ENCODE measurements around the gene KERA.

KERA gene

GRCh38 chr12:91074851-91075250, 17.0 kb upstream of the KERA start:
- in situ Hi-C loops (cut with HindIII; ENCODE audit: low sequenced_read_pairs), result no loop called here

DNA sequence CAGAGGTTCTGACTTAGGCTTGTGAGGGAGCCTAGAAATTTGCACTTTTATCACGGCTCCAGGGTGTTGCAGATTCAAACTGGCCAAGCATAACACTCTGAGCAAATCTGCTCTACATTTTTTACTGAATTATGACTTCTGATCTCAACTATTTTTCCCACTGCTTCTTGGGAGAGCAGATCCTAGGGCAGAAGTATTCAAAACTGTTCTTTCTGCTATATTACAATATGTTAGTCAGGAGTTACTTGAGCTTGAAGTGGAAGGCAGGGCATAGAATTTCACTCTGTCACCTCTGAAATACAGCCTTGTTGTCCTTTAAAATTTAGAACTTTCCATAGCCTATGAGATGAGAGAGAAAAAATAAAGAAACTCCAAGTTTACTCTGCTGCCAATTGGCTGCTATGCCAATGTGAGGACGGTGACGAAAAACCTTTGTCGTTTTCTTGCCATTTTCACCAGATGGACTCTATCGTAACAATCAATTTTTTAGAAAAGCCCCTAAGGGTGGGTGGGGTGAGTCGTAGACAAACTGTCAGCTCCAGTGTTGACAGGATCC, 16.4 kb upstream of the KERA start:
- in situ Hi-C loops (cut with HindIII; ENCODE audit: low sequenced_read_pairs), result no loop called here

DNA sequence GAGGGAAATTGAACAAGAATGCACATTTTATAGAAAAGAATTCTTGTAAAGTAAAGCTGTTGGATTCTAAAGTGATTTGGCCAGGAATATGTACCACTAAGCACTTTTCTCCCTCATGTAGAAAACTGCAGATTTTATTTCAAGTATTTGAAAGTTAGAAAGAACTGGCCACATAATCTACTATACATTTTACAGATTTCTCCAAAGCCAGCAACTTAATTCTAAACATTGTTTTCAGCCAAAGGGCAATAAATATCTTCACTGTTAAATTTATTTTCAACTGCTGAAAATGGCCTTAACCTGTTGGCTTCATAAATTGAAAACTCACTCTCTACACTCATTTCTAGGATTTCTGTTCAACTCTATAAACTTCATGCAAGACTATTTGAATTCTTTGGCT, 15.6 kb upstream of the KERA start:
- in situ Hi-C loops (cut with HindIII; ENCODE audit: low sequenced_read_pairs), result no loop called here

- in situ Hi-C loops (cut with HindIII; ENCODE audit: low sequenced_read_pairs), result no loop called here
These were observed 15.1 kb upstream of the KERA start for GRCh38 chr12:91072931-91073330.

DNA sequence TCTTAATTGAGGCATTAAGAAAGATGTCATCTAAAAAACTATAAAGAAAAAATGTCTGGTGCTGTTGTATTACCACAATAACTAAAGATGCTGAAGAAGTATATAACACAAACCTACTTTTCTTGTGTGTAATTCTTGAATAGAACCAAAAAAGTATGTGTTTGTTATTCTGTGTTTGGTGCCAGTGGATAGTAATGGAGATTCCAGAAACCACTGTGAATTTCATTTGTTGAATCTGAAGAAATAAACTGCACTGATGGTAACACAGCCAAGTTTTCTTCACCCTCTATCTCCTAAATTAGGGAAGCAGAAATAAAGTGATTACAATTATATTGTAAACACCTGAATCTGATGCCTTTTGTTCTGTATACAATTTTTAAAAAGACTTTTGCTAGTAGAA, 13.1 kb upstream of the KERA start:
- in situ Hi-C loops (cut with HindIII; ENCODE audit: low sequenced_read_pairs), result no loop called here

DNA sequence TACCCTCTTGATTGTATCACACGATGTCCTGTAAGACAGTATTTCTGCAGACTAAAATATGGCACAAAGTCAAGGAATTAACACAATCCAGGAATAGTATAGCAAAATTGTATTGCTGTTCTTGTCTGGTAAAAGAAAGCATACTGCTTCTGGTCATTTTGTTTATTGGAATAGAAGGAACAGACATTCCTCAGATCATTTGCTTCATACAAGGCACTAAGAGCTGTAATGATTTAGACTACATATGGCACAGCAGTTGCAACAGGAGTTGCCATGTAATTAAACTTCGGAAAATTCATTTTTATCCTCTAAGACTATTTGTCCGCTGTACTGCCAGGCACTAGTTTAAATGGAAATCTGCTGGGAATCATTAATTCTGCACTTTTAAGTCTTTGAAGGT, 7.6 kb upstream of the KERA start:
- in situ Hi-C loops (cut with HindIII; ENCODE audit: low sequenced_read_pairs), result no loop called here

DNA sequence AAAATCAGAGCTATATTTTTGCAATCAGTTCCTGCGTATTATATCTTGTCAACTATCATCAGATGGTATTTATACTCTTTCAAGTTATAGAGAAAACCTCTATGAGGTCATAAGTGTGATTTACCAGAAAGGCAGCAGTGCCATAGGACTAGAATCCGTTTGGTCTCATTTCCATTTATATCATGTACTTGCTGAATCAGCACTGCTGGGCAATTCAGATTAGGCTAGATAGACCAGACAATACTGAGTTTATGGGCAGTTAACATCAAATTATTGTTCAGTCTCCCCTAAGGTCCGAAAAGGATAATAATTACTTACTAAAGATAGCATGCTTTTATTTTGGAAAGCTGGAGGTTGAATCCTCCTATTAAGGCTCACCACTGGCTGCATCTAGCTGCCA, 6.8 kb upstream of the KERA start:
- in situ Hi-C loops (cut with HindIII; ENCODE audit: low sequenced_read_pairs), result no loop called here

DNA sequence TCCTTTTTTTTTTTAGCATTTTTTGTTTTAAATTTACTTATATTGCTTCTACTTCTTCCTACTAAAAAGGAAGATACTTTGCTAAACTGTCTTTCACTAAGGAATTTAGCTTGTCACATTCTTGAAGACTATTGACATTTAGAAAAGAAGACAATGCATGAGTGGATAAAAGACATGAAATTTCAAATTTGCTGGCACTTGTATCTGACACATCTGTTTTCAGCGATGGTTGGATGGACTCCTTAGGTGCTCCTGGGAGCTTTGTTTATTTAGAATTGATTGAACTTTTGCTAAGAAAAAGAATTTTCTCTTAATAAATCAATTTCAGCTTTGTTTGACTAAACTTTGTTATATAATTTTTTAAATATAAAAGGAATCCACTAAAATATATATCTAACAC, 3.3 kb upstream of the KERA start:
- in situ Hi-C loops (cut with HindIII; ENCODE audit: low sequenced_read_pairs), result no loop called here

- in situ Hi-C loops (cut with HindIII; ENCODE audit: low sequenced_read_pairs), result no loop called here
These were observed 1.4 kb upstream of the KERA start for GRCh38 chr12:91059211-91059610.

DNA sequence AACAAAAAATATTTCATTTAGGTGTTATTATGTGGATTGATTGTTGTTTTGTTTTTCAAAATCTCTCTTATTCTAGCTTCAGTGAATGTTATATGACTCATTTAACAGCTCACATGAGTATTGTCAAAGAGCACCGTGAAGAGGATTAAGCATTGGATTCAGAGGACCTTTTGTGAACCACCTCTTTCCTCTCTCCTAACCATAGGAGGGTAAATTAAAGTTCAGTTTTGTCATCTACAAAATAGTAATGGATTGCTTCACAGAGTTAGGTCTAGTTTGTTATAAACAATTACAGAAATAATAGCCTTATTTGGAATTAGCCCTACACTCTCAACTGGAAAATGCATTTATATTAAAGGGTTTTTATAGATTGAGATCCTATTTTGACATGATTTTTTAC, 962 bp upstream of the KERA start:
- in situ Hi-C loops (cut with HindIII; ENCODE audit: low sequenced_read_pairs), result no loop called here

GRCh38 chr12:91056488-91056887, 1.3 kb downstream of the KERA start:
- in situ Hi-C loops (cut with HindIII; ENCODE audit: low sequenced_read_pairs), result no loop called here

GRCh38 chr12:91055976-91056375, 1.8 kb downstream of the KERA start:
- in situ Hi-C loops (cut with HindIII; ENCODE audit: low sequenced_read_pairs), result no loop called here

DNA sequence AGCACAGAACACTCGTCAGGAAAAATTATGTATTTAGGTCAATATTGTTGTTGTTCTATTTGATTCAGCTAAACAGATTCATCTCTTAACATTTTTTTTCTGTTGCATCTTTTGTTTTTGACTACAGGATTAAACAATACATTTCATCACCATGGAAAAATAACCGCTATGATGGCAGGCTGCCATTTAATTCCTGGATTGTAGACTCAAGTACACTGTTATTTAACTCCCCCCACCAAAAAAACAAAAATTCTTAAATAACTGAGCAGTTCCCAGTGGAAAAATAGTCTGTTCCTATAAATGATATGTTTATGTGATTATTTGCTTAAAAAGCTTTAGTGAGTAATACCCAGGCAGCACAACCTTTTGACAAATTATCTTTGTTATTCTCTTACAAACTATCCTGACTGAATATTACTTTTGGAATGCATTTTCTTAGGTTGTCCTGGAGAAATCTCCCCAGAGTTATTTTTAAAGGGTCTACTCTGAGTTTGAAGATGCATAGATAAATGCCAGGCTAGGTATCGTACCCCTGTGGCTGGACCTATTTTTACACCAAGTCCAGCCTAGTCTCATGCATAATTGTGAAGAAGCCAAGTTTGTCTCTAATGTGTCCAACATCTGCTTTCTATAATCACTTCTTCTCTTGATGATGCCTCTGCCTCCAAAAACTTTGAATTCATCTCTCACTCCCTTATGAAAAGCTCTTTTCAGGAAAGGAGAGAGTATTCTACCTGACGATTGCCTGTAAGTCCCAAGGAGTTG, 3.7 kb downstream of the KERA start:
- in situ Hi-C loops (cut with HindIII; ENCODE audit: low sequenced_read_pairs), result no loop called here

- in situ Hi-C loops (cut with HindIII; ENCODE audit: low sequenced_read_pairs), result no loop called here
These were observed 5.8 kb downstream of the KERA start for GRCh38 chr12:91052026-91052425.

DNA sequence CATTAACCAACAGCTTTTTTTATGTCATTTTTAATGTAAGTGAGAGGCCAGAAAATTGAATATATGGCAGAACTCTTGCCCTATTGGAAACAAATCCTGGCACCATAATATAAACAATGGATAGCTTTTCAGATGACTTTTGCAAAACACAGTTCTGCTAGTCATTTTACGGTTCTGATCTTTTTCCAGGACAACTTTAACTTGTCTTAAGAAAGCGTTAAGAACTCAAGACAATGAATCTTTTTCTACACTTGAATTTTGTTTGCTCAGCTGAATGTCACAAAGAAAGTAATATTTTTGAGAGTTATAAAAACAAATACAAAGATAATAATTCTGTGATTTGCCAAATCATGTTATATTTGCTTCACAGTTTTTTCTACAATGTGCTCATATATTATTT, 13.2 kb downstream of the KERA start:
- in situ Hi-C loops (cut with HindIII; ENCODE audit: low sequenced_read_pairs), result no loop called here

GRCh38 chr12:91043408-91043807, 14.4 kb downstream of the KERA start:
- in situ Hi-C loops (cut with HindIII; ENCODE audit: low sequenced_read_pairs), result no loop called here

- in situ Hi-C loops (cut with HindIII; ENCODE audit: low sequenced_read_pairs), result no loop called here
These were observed 17.6 kb downstream of the KERA start for GRCh38 chr12:91040096-91040755.

- in situ Hi-C loops (cut with HindIII; ENCODE audit: low sequenced_read_pairs), result no loop called here
These were observed 20.5 kb downstream of the KERA start for GRCh38 chr12:91037276-91037675.

DNA sequence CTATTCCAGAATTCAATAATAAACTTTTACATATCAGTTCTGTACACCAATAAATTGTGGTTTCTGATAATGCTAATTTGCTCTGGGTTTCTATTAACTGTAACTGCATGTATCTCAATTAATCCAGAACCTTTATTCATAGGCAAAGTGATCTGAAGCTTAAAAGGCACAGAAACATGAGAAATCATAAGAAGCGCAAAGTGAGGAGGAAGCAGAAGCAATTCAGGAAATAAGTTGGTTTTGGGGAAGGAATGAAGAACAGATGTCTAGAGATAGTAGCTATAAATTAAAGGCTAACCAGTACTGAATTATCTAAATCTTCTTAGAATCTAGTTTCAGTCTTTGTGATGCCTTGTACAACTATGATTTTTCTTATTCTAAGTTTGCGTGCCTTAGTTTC, 24.6 kb downstream of the KERA start:
- in situ Hi-C loops (cut with HindIII; ENCODE audit: low sequenced_read_pairs), result no loop called here

DNA sequence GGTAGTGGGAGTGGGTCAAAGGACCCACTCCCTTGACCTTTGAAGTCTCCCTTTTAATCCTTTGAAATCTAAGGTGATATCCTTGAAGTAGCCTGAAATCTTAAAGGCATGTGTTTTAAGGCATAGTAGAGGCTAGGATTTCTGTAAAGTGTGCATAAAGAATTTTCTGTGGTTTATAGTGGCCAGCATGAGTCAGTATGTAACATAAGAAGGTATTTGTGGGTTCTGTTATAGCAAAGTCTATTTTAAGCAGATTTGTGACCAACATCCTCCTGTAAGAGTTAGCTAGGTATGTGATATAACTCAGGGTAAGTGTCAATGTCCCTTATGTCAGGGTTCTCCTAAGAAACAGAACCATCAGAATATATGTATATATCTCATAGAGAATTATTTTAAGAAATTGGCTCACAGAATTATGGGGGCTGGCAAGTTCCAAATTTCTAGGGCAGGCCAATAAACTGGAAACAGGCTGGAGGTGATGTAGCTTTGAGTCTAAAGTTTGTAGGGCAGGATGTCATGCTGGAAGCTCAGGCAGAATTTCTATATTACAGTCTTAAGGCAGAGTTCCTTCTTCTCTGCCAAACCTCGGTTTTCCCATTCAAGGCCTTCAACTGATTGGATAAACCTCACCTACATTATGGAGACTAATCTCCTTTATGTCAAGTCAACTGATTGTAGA, 34.4 kb downstream of the KERA start:
- in situ Hi-C loops (cut with HindIII; ENCODE audit: low sequenced_read_pairs), result no loop called here

DNA sequence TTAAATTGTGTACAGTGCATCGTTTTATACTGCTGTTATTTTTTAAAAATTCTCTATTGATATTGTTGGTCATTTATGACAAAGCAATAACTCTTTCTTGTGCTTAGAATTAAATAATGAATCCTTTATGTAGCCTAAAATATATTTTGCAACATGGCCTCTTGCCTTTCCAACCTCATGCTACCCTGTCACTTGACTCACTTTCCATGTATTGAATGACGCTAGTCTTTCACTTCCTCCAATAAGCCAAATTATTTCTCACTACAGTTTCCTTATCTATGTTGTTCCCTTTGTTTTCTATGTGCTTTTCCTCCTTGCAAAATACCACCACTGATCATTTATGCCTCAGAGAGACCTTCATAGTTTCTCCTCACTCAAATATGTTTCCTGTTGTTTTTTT, 36.7 kb downstream of the KERA start:
- in situ Hi-C loops (cut with HindIII; ENCODE audit: low sequenced_read_pairs), result no loop called here

DNA sequence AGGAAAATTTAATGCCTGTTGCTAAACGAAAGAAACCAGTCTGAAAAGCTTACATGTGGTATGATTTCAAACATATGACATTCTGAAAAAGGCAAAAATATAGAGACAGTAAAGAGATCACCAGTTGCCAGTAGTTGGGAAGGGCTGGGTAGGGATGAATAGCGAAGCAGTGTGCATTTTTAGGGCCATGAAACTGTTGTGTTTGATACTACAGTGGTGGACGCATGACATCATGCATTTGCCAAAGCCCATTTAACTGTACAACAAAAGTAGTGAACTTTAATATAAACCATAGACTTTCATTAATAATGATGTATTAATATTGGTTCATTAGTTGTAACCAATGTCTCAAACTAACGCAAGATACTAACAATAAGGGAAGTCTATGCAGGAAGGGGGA, 38.4 kb downstream of the KERA start:
- in situ Hi-C loops (cut with HindIII; ENCODE audit: low sequenced_read_pairs), result no loop called here

Data from endothelial cell of hepatic sinusoid (primary cell).